ENCODE measurements around the gene MED12. TPM values are rescaled to one million over a fixed set of nuclear protein-coding genes. Genes with fewer than 3 reads are reported as not detected.
A peak's percentile ranks its signal among the peaks of the same experiment; 100 is the strongest.

Gene MED12
- total RNA-seq, 2 donors from 2014 or later: 29.4 to 82.3 TPM

GRCh38 chrX:71082822-71083221, 35.6 kb upstream of the MED12 start:
- Histone ChIP-seq H3K27me3 (replicated peaks; ENCODE audit: insufficient read depth) (no peaks in the 10 kb centered on the region), H3K36me3 (no peaks in the 10 kb centered on the region), H3K27ac (no peak overlapping the region), H3K4me3 (no peak overlapping the region), H3K4me1 (replicated peaks) (no peaks in the 10 kb centered on the region), H3K9me3 (no peaks in the 10 kb centered on the region)
- no peak for TF ChIP-seq CTCF (IDR thresholded peaks at IDR 0.05)
- TF ChIP-seq POLR2A (IDR thresholded peaks at IDR 0.05): no peak
- no peak for TF ChIP-seq POLR2AphosphoS5 (IDR thresholded peaks at IDR 0.05)
- no peak for DNase-seq (ENCODE audit: low spot score)
- 91% methylated on average over 3 of the region's 4 CpGs for WGBS
- intact Hi-C loops (cut with DNase I): no loop called here

- H3K4me1 ChIP-seq (replicated peaks): no peaks in the 10 kb centered on the region
- intact Hi-C loops (cut with DNase I): no loop called here
- H3K27me3 ChIP-seq (replicated peaks; ENCODE audit: insufficient read depth): no peaks in the 10 kb centered on the region
- H3K27ac ChIP-seq: no peak overlapping the region
- TF ChIP-seq POLR2A (IDR thresholded peaks at IDR 0.05): no peak
- TF ChIP-seq CTCF (IDR thresholded peaks at IDR 0.05): no peak
- no peak for TF ChIP-seq POLR2AphosphoS5 (IDR thresholded peaks at IDR 0.05)
- no peak overlapping the region for H3K4me3 ChIP-seq
- DNase-seq (ENCODE audit: low spot score): no peak
- H3K9me3 ChIP-seq: no peaks in the 10 kb centered on the region
- 68% methylated on average over 4 of the region's 4 CpGs for WGBS
- no peaks in the 10 kb centered on the region for H3K36me3 ChIP-seq
Measured at GRCh38 chrX:71085900-71086299, 32.5 kb upstream of the MED12 start.

GRCh38 chrX:71091263-71091662, 27.1 kb upstream of the MED12 start:
- intact Hi-C loops (cut with DNase I): no loop called here
- Histone ChIP-seq H3K9me3 (no peaks in the 10 kb centered on the region), H3K27me3 (replicated peaks; ENCODE audit: insufficient read depth) (no peaks in the 10 kb centered on the region), H3K36me3 (no peaks in the 10 kb centered on the region), H3K4me1 (replicated peaks) (no peaks in the 10 kb centered on the region), H3K27ac (no peak overlapping the region), H3K4me3 (no peak overlapping the region)
- DNase-seq (ENCODE audit: low spot score): no peak
- TF ChIP-seq POLR2AphosphoS5 (IDR thresholded peaks at IDR 0.05): no peak
- TF ChIP-seq CTCF (IDR thresholded peaks at IDR 0.05): no peak
- TF ChIP-seq POLR2A (IDR thresholded peaks at IDR 0.05): no peak
- WGBS: 87% methylated on average over 5 of the region's 5 CpGs

GRCh38 chrX:71095033-71095432, 23.4 kb upstream of the MED12 start:
- H3K4me1 ChIP-seq (replicated peaks): no peaks in the 10 kb centered on the region
- peak overlapping the region; percentile 43 to 47 for H3K4me3 ChIP-seq
- intact Hi-C loops (cut with DNase I): loop anchor here (5.0 kb wide), 1 partner anchor 87 kb away; no protein-coding TSS in a partner anchor
- H3K27ac ChIP-seq: no peak overlapping the region
- no peaks in the 10 kb centered on the region for H3K36me3 ChIP-seq
- H3K27me3 ChIP-seq (replicated peaks; ENCODE audit: insufficient read depth): no peaks in the 10 kb centered on the region
- TF ChIP-seq POLR2A (IDR thresholded peaks at IDR 0.05) (no peak), POLR2AphosphoS5 (IDR thresholded peaks at IDR 0.05) (no peak), CTCF (IDR thresholded peaks at IDR 0.05) (no peak)
- DNase-seq (ENCODE audit: low spot score): no peak
- 32% methylated on average over 6 of the region's 6 CpGs for WGBS
- no peaks in the 10 kb centered on the region for H3K9me3 ChIP-seq

- Histone ChIP-seq H3K4me3 (peak within 1 kb of the TSS; percentile 43 to 47), H3K4me1 (replicated peaks) (no peaks in the 10 kb centered on the region), H3K27ac (peak within 1 kb of the TSS; percentile 75), H3K27me3 (replicated peaks; ENCODE audit: insufficient read depth) (no peaks in the 10 kb centered on the region), H3K9me3 (no peaks in the 10 kb centered on the region), H3K36me3 (no peaks in the 10 kb centered on the region)
- peak; percentile 90 for DNase-seq (ENCODE audit: low spot score)
- intact Hi-C loops (cut with DNase I): loop anchor here (5.0 kb wide), 1 partner anchor 87 kb away; no protein-coding TSS in a partner anchor
- under 1% methylated on average over 29 of the region's 29 CpGs for WGBS
- TF ChIP-seq POLR2AphosphoS5 (IDR thresholded peaks at IDR 0.05) (peak; percentile 75), CTCF (IDR thresholded peaks at IDR 0.05) (no peak)
Measured at GRCh38 chrX:71095555-71095980, 22.8 kb upstream of the MED12 start, which contains the start of gene FOXO4. FOXO4 (plus strand) TSS chrX:71095851; CDS start chrX:71096529, 678 bp downstream.
